ENCODE measurements around the gene CACNB2.

The CACNB2 gene

DNA sequence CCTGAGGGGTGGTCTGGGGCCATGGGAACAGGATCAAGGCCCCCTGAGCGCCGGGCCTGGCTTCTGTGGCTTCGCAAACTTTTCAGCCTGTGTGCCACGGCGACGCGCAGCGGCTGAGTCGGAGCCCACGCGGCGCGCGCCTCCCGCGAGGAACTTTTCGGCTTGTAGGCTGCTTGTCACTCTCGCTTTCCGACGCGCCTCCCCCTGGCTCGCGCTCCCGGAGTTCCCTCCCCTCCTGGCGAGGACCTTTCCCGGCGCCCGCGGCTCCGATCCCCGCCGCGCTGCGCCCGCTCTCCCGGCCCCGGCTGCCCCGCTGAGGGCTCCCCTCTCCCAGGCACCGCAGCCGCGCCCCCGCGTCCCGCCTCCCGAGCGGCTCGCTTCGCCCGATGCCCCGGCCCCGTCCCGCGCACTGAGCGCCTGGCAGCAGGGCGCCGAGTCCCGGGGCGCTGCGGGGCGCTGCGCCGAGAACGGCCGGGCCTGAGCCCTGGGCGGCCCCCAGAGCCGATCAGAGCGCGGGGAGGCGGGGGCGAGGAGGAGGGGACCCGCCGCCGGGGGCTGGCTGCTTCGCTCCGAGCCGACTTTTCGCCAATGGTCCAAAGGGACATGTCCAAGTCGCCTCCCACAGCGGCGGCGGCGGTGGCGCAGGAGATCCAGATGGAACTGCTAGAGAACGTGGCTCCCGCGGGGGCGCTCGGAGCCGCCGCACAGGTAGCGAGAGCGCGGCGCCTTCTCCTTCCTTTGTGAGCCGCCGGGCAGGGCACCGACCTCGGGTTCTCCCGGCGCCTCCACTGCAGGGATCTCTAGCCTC, at the start of gene CACNB2:
Gene CACNB2 (plus strand): TSS at position 276 of the 808 bp plus-strand sequence.
- H3K79me2 ChIP-seq (ENCODE audit: control insufficient read depth, insufficient read depth, low read length, unreplicated experiment): no peaks in the 10 kb centered on the region
- H3K36me3 ChIP-seq (ENCODE audit: insufficient read depth, low read length): no peaks in the 10 kb centered on the region
- peak within 1 kb of the TSS; percentile 96 for H2AFZ ChIP-seq (ENCODE audit: low read length, unreplicated experiment)
- peak within 1 kb of the TSS; percentile 85 for H3K4me3 ChIP-seq (ENCODE audit: low read depth, low read length)
- no peak within 1 kb of the TSS for H3K27ac ChIP-seq (ENCODE audit: low read depth, low read length)
- H3K4me1 ChIP-seq (ENCODE audit: control insufficient read depth, insufficient read depth, low read length, unreplicated experiment): peaks cover 7% of the 10 kb centered on the region
- H3K27me3 ChIP-seq (ENCODE audit: insufficient read depth, low read length): no peaks in the 10 kb centered on the region

DNA sequence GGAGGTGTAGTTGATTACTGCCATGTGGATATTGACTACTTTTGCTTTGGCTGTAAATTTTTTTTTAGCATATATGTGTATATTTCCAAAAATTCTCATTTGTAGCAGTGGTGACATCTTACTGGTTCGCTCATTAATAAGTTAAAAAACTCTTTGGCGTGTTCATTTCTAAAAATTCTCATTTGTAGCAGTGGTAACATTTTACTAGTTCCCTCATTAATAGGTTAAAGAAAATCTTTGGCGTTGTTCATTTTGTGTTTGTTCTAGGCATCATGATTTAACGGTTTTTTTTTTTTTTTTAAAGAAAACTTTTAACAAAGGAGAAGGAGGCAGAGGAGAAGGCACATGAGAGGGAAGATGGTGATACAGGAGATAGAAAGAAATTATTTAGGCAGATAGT, 45.9 kb upstream of the CACNB2 start:
- Histone ChIP-seq H3K27me3 (ENCODE audit: insufficient read depth, low read length) (no peaks in the 10 kb centered on the region), H3K79me2 (ENCODE audit: control insufficient read depth, insufficient read depth, low read length, unreplicated experiment) (no peaks in the 10 kb centered on the region), H2AFZ (ENCODE audit: low read length, unreplicated experiment) (no peak overlapping the region), H3K36me3 (ENCODE audit: insufficient read depth, low read length) (no peaks in the 10 kb centered on the region), H3K4me1 (ENCODE audit: control insufficient read depth, insufficient read depth, low read length, unreplicated experiment) (peaks cover 6% of the 10 kb centered on the region), H3K27ac (ENCODE audit: low read depth, low read length) (no peak overlapping the region), H3K4me3 (ENCODE audit: low read depth, low read length) (no peak overlapping the region)

DNA sequence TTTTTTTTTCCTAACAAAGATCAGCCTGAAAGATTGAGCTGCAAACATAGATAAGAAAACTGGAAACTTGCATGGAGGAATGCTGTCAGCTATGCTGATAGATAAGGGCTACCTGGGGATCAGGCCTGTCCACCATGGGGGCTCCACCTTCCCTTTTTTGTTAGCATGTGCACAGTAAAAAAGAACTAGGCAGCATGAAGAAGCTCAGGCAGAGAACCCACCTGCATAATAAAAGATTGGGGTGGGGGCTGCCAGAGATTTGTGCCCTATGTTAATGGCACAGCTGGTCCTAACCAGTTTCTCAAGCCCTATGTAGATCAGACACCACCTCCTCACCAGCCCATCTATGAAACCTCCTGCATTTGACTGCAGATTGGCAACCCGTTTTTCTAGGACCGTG, 45.4 kb upstream of the CACNB2 start:
- H3K27ac ChIP-seq (ENCODE audit: low read depth, low read length): no peak overlapping the region

DNA sequence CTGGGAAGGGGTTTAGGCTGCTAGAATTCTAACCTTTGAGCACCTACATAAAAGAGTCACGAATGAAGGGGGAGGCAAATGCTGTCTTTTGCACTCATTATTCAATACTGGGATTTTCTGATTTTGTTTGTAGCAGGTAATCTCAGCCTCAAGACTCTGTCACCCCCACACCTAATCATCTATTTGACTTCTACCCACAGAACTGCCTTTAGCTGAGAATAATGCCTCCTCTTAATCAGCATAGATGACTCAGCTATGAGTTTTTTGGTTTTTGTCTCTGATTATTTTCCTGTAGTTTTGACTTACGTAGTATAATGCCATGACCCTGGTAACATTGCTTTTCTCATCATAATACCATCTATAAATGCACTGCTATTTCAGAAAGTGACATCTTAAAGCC, 42.7 kb upstream of the CACNB2 start:
- no peaks in the 10 kb centered on the region for H3K27me3 ChIP-seq (ENCODE audit: insufficient read depth, low read length)
- H3K4me1 ChIP-seq (ENCODE audit: control insufficient read depth, insufficient read depth, low read length, unreplicated experiment): peaks cover 6% of the 10 kb centered on the region
- H3K79me2 ChIP-seq (ENCODE audit: control insufficient read depth, insufficient read depth, low read length, unreplicated experiment): no peaks in the 10 kb centered on the region
- H3K27ac ChIP-seq (ENCODE audit: low read depth, low read length): no peak overlapping the region
- H3K4me3 ChIP-seq (ENCODE audit: low read depth, low read length): no peak overlapping the region
- no peaks in the 10 kb centered on the region for H3K36me3 ChIP-seq (ENCODE audit: insufficient read depth, low read length)
- H2AFZ ChIP-seq (ENCODE audit: low read length, unreplicated experiment): no peak overlapping the region

More for the DNA sequence above, 45.4 kb upstream of the CACNB2 start:
- H3K4me1 ChIP-seq (ENCODE audit: control insufficient read depth, insufficient read depth, low read length, unreplicated experiment): peaks cover 6% of the 10 kb centered on the region
- no peaks in the 10 kb centered on the region for H3K36me3 ChIP-seq (ENCODE audit: insufficient read depth, low read length)
- H3K79me2 ChIP-seq (ENCODE audit: control insufficient read depth, insufficient read depth, low read length, unreplicated experiment): no peaks in the 10 kb centered on the region
- H3K27me3 ChIP-seq (ENCODE audit: insufficient read depth, low read length): no peaks in the 10 kb centered on the region
- H3K4me3 ChIP-seq (ENCODE audit: low read depth, low read length): no peak overlapping the region
- no peak overlapping the region for H2AFZ ChIP-seq (ENCODE audit: low read length, unreplicated experiment)

DNA sequence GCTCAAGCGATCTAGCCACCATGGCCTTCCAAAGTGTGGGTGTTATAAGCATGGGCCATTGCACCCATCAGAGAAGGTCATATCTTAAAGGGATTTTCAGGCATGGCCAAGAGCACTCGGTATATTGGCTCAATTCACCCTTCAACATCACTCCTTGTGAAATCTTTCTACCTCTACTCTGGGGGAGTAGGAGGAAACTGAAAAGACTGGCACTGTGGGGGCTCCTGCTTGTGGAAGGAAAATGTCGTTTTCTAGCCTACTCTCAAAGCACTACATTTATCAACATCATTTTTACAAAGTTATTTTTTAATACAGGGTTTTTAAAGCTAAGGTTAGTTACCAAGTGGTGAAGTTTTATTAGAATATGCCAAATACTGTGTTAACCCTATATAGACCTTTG, 42.0 kb upstream of the CACNB2 start:
- Histone ChIP-seq H3K4me3 (ENCODE audit: low read depth, low read length) (no peak overlapping the region), H3K27me3 (ENCODE audit: insufficient read depth, low read length) (no peaks in the 10 kb centered on the region), H2AFZ (ENCODE audit: low read length, unreplicated experiment) (no peak overlapping the region), H3K27ac (ENCODE audit: low read depth, low read length) (no peak overlapping the region), H3K36me3 (ENCODE audit: insufficient read depth, low read length) (no peaks in the 10 kb centered on the region), H3K4me1 (ENCODE audit: control insufficient read depth, insufficient read depth, low read length, unreplicated experiment) (peaks cover 6% of the 10 kb centered on the region), H3K79me2 (ENCODE audit: control insufficient read depth, insufficient read depth, low read length, unreplicated experiment) (no peaks in the 10 kb centered on the region)

DNA sequence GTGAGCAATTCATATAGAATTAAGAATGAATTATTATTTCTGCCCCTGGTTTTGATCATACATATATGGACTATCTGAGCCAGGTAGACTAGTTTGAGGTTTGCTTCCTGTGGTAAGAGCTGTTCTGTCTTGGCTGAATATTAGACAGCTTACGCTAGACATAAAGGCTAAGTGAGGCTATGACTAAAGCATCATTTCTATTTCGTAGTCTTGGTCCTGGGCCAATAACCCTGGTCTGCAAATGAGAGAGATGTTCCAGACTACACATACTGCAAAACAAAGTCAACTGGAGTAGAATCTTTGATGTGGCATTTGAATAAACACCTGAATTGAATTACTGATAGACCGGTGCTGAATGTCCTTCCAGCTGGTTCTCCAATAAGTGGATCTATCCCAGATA, 40.8 kb upstream of the CACNB2 start:
- Histone ChIP-seq H3K4me1 (ENCODE audit: control insufficient read depth, insufficient read depth, low read length, unreplicated experiment) (peaks cover 10% of the 10 kb centered on the region), H3K27me3 (ENCODE audit: insufficient read depth, low read length) (no peaks in the 10 kb centered on the region), H3K4me3 (ENCODE audit: low read depth, low read length) (no peak overlapping the region), H3K36me3 (ENCODE audit: insufficient read depth, low read length) (no peaks in the 10 kb centered on the region), H3K79me2 (ENCODE audit: control insufficient read depth, insufficient read depth, low read length, unreplicated experiment) (no peaks in the 10 kb centered on the region), H2AFZ (ENCODE audit: low read length, unreplicated experiment) (no peak overlapping the region), H3K27ac (ENCODE audit: low read depth, low read length) (no peak overlapping the region)

DNA sequence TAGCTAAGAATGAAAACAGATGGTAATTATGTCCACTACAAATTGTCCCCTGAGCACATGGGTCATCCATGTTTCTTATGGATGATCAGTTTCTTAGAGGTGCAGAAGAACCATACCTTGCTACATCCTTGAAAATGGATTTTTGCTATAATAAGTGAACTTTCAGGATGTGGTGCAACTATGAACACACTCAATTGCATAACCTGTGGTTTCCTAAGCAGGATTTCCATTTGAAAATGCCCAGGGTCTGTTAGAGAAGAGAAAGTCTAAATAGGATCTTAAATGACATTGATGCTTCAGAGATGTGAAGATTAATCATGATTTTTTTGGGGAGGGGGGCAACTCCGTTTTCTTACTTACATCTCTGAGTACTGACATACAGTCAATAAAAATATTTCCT, 39.6 kb upstream of the CACNB2 start:
- Histone ChIP-seq H3K4me1 (ENCODE audit: control insufficient read depth, insufficient read depth, low read length, unreplicated experiment) (peaks cover 10% of the 10 kb centered on the region), H3K4me3 (ENCODE audit: low read depth, low read length) (no peak overlapping the region), H3K27me3 (ENCODE audit: insufficient read depth, low read length) (no peaks in the 10 kb centered on the region), H3K27ac (ENCODE audit: low read depth, low read length) (no peak overlapping the region), H2AFZ (ENCODE audit: low read length, unreplicated experiment) (no peak overlapping the region), H3K36me3 (ENCODE audit: insufficient read depth, low read length) (no peaks in the 10 kb centered on the region), H3K79me2 (ENCODE audit: control insufficient read depth, insufficient read depth, low read length, unreplicated experiment) (no peaks in the 10 kb centered on the region)

DNA sequence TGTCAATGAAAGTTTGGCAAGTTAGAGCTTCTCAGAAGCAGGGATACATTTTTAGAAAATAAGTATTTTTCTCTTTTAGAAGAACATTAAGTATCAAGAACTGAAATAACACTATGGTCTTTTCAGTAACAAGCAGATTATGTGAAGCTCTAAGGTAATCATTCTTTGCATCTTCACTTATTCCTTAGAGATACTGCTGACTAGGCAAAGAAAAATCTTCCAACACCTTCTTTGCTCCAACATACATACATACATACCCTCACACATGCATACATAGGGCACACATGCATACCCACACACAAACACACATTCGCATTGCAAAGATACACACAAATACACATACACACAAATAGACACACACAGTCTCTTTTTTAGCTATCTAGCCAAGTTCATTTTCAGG, 37.8 kb upstream of the CACNB2 start:
- H3K27me3 ChIP-seq (ENCODE audit: insufficient read depth, low read length): no peaks in the 10 kb centered on the region
- no peaks in the 10 kb centered on the region for H3K79me2 ChIP-seq (ENCODE audit: control insufficient read depth, insufficient read depth, low read length, unreplicated experiment)
- no peak overlapping the region for H3K4me3 ChIP-seq (ENCODE audit: low read depth, low read length)
- no peak overlapping the region for H3K27ac ChIP-seq (ENCODE audit: low read depth, low read length)
- peaks cover 5% of the 10 kb centered on the region for H3K4me1 ChIP-seq (ENCODE audit: control insufficient read depth, insufficient read depth, low read length, unreplicated experiment)
- H3K36me3 ChIP-seq (ENCODE audit: insufficient read depth, low read length): no peaks in the 10 kb centered on the region
- no peak overlapping the region for H2AFZ ChIP-seq (ENCODE audit: low read length, unreplicated experiment)

DNA sequence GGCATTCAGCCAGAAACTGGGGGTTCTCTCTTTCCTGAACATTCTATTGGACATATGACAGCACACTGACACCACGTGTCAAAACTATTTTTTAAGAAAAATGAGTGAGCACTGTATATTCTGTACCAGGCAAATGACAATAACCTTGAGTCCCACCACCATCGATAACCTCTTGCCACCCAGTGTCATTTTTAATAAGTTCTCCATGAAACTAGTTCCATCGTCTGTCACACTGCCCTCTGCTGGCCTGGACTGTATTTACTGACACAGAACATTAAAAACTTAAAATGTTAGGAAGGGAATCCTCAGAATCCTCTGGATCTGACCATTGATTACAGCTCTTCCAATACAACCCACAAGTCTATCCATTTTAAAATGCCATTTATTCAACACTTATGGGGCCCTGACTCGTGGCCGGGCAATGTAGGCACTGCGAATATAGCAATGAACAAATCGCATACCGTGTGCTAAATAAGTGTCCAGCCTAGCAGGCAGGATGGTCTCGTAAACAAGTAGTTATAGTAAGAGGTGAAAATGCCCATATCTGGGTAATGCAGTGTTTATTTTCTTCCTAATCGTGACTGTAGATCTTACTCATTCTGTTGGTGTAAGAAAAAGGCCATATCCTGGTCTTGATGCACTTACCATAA, 35.9 kb upstream of the CACNB2 start:
- Histone ChIP-seq H2AFZ (ENCODE audit: low read length, unreplicated experiment) (peak overlapping the region; percentile 75), H3K4me1 (ENCODE audit: control insufficient read depth, insufficient read depth, low read length, unreplicated experiment) (peaks cover 4% of the 10 kb centered on the region), H3K36me3 (ENCODE audit: insufficient read depth, low read length) (no peaks in the 10 kb centered on the region), H3K27ac (ENCODE audit: low read depth, low read length) (no peak overlapping the region), H3K27me3 (ENCODE audit: insufficient read depth, low read length) (no peaks in the 10 kb centered on the region), H3K79me2 (ENCODE audit: control insufficient read depth, insufficient read depth, low read length, unreplicated experiment) (no peaks in the 10 kb centered on the region), H3K4me3 (ENCODE audit: low read depth, low read length) (peak overlapping the region; percentile 40; the same call in 1 of the 2 replicates)

DNA sequence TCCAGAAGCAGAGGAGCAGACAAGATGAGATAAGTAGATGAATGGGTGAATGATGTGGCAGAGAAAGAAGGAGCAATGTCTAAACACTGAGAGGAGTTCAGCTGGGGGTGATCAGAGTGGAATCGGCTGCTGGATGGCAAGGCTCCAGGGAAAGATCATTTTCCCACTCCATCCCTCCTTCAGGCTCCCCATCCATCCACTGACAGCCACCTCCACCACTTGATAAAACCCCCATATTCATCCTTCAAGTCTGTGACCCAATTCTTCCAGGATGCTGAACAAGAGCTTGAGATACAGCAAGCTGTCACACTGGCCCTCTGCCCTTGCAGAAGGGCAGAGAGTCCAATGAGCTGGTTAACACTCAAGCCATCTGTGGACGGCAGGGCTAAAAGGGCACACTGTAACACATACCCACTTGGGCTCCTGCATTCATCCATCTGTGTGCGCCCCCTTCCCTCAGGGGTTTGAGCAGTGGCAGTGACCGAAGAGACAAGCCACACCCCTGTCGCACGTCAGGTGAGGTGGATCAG, 30.8 kb upstream of the CACNB2 start:
- H3K4me3 ChIP-seq (ENCODE audit: low read depth, low read length): no peak overlapping the region
- no peak overlapping the region for H2AFZ ChIP-seq (ENCODE audit: low read length, unreplicated experiment)
- H3K27me3 ChIP-seq (ENCODE audit: insufficient read depth, low read length): no peaks in the 10 kb centered on the region
- no peaks in the 10 kb centered on the region for H3K79me2 ChIP-seq (ENCODE audit: control insufficient read depth, insufficient read depth, low read length, unreplicated experiment)
- H3K36me3 ChIP-seq (ENCODE audit: insufficient read depth, low read length): no peaks in the 10 kb centered on the region
- H3K4me1 ChIP-seq (ENCODE audit: control insufficient read depth, insufficient read depth, low read length, unreplicated experiment): no peaks in the 10 kb centered on the region
- H3K27ac ChIP-seq (ENCODE audit: low read depth, low read length): no peak overlapping the region

DNA sequence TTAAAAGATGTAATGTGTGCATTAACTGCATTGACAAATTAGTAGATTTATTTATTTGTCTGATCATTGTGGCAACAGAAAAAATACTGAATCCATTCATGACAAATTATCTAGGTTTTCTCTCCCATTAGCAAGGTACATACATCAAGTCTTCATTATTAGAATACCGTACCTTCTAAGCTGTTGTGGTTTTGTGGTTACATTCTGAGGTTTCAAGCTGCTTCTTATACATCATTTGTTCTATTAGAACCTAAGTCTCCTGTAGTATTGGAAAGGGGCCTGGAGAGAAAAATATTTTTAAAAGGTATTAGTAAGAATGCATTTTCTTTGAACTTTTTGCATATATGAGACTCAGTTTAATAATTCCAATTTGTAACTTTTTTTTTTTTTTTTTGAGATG, 26.3 kb upstream of the CACNB2 start:
- Histone ChIP-seq H3K36me3 (ENCODE audit: insufficient read depth, low read length) (no peaks in the 10 kb centered on the region), H3K27ac (ENCODE audit: low read depth, low read length) (no peak overlapping the region), H3K4me1 (ENCODE audit: control insufficient read depth, insufficient read depth, low read length, unreplicated experiment) (no peaks in the 10 kb centered on the region), H2AFZ (ENCODE audit: low read length, unreplicated experiment) (no peak overlapping the region), H3K79me2 (ENCODE audit: control insufficient read depth, insufficient read depth, low read length, unreplicated experiment) (no peaks in the 10 kb centered on the region), H3K4me3 (ENCODE audit: low read depth, low read length) (no peak overlapping the region), H3K27me3 (ENCODE audit: insufficient read depth, low read length) (no peaks in the 10 kb centered on the region)
